Right atrium auricular region (tissue), 2 donors: ENCODE measurements around the gene MCRS1. TPM values are rescaled to one million over a fixed set of nuclear protein-coding genes. Genes with fewer than 3 reads are reported as not detected.

Experiments used
- DNase-seq: peaks from one replicate; pipeline ENCODE4 v3.0.0-alpha.2; 2019; ENCODE audit warnings: low spot score
- H3K27ac ChIP-seq, 2 donors: fragments of 200-600 bp; sonication (generic); 1 replicate in 1 of 2; 2 replicates in 1 of 2; pipeline ENCODE4 v1.5.1; 2016 to 2019
- H3K27me3 ChIP-seq, 2 donors: fragments of 200-600 bp; sonication (generic); one replicate each; pipeline versions ENCODE4 v1.5.1 to v1.6.0; 2017 to 2019
- H3K36me3 ChIP-seq: fragments of 200-600 bp; sonication (generic); one replicate; pipeline ENCODE4 v1.5.1; 2016
- H3K4me1 ChIP-seq, 2 donors: fragments of 200-600 bp; sonication (generic); one replicate each; pipeline versions ENCODE4 v1.5.1 to v1.6.0; 2017 to 2019
- H3K4me3 ChIP-seq, 2 donors: fragments of 200-600 bp; sonication (generic); 1 replicate in 1 of 2; 2 replicates in 1 of 2; pipeline ENCODE4 v1.5.1; 2017 to 2019; ENCODE audit warnings: mild to moderate bottlenecking in 1 of 2, moderate library complexity in 1 of 2
- H3K9me3 ChIP-seq, 2 donors: fragments of 200-600 bp; sonication (generic); one replicate each; pipeline ENCODE4 v1.5.1; 2019
- CTCF ChIP-seq, 2 donors: fragments of 200-600 bp; sonication (generic); IDR thresholded peaks; one replicate each; pipeline ENCODE4 v1.5.1; 2019; ENCODE audit warnings: antibody characterized with exemption in 2 of 2
- total RNA-seq, 2 donors: library from RNA; depleted of rRNA; stranded (reverse); fragments of >200 nt; gene quantifications; one replicate each; pipeline ENCODE4 v1.1.0, GENCODE V29; 2016

Gene MCRS1
- total RNA-seq, 2 donors from 2014 or later: 81.8 to 82.8 TPM

- H3K36me3 ChIP-seq: no peaks in the 10 kb centered on the region
- no peak overlapping the region for H3K27ac ChIP-seq
- no peaks in the 10 kb centered on the region for H3K27me3 ChIP-seq
- TF ChIP-seq CTCF (IDR thresholded peaks at IDR 0.05): no peak
- H3K4me3 ChIP-seq: no peak overlapping the region
- DNase-seq: no peak
- no peaks in the 10 kb centered on the region for H3K9me3 ChIP-seq
- peaks cover 0 to 21% of the 10 kb centered on the region in 2 donors for H3K4me1 ChIP-seq
Observed at GRCh38 chr12:49547090-49547690, 20.8 kb downstream of the MCRS1 start.

GRCh38 chr12:49546481-49546880 lies 21.5 kb downstream of the MCRS1 start:
- peaks cover 0 to 14% of the 10 kb centered on the region in 2 donors for H3K4me1 ChIP-seq

GRCh38 chr12:49545815-49546214 lies 22.1 kb downstream of the MCRS1 start:
- Histone ChIP-seq H3K9me3 (no peaks in the 10 kb centered on the region), H3K36me3 (no peaks in the 10 kb centered on the region), H3K27ac (no peak overlapping the region), H3K4me1 (peaks cover 0 to 14% of the 10 kb centered on the region in 2 donors), H3K4me3 (no peak overlapping the region), H3K27me3 (no peaks in the 10 kb centered on the region)
- no peak for DNase-seq
- TF ChIP-seq CTCF (IDR thresholded peaks at IDR 0.05): no peak

More at GRCh38 chr12:49546481-49546880, 21.5 kb downstream of the MCRS1 start:
- Histone ChIP-seq H3K36me3 (no peaks in the 10 kb centered on the region), H3K27me3 (no peaks in the 10 kb centered on the region), H3K4me3 (no peak overlapping the region), H3K9me3 (no peaks in the 10 kb centered on the region), H3K27ac (no peak overlapping the region)
- no peak for DNase-seq
- no peak for TF ChIP-seq CTCF (IDR thresholded peaks at IDR 0.05)

GRCh38 chr12:49543914-49544815 lies 23.8 kb downstream of the MCRS1 start:
- H3K4me1 ChIP-seq: peaks cover 0 to 9% of the 10 kb centered on the region in 2 donors
- no peaks in the 10 kb centered on the region for H3K36me3 ChIP-seq
- H3K9me3 ChIP-seq: no peaks in the 10 kb centered on the region
- peaks cover 0 to 5% of the 10 kb centered on the region in 2 donors for H3K27me3 ChIP-seq
- DNase-seq: no peak
- no peak overlapping the region for H3K4me3 ChIP-seq
- H3K27ac ChIP-seq: no peak overlapping the region
- no peak for TF ChIP-seq CTCF (IDR thresholded peaks at IDR 0.05)

- peaks cover 0 to 5% of the 10 kb centered on the region in 2 donors for H3K4me1 ChIP-seq
- H3K27ac ChIP-seq: no peak overlapping the region
- H3K9me3 ChIP-seq: no peaks in the 10 kb centered on the region
- TF ChIP-seq CTCF (IDR thresholded peaks at IDR 0.05): no peak
- peaks cover 0 to 5% of the 10 kb centered on the region in 2 donors for H3K27me3 ChIP-seq
- H3K4me3 ChIP-seq: no peak overlapping the region
- H3K36me3 ChIP-seq: no peaks in the 10 kb centered on the region
- no peak for DNase-seq
Observed at GRCh38 chr12:49543221-49543913, 24.6 kb downstream of the MCRS1 start.
